ENCODE measurements around the gene HDAC10. TPM values are rescaled to one million over a fixed set of nuclear protein-coding genes. Genes with fewer than 3 reads are reported as not detected.

Gene HDAC10
- polyA plus RNA-seq, 1 of the 3 experiments (the other 2 are of a cell fraction), result 51.9 TPM

- TF ChIP-seq RAD21 (IDR thresholded peaks at IDR 0.05; ENCODE audit: low read length) (no peak), TAF1 (IDR thresholded peaks at IDR 0.05; ENCODE audit: borderline replicate concordance, low read depth, low read length) (no peak), USF1 (IDR thresholded peaks at IDR 0.05; ENCODE audit: borderline replicate concordance, low read depth) (no peak)
Measured at GRCh38 chr22:50278956-50279619, 28.0 kb upstream of the HDAC10 start (continued).

- Histone ChIP-seq H3K79me2 (ENCODE audit: insufficient read depth) (peaks cover 5% of the 10 kb centered on the region; the same call in 1 of the 2 replicates), H3K4me2 (no peak overlapping the region), H3K9me3 (no peaks in the 10 kb centered on the region), H4K20me1 (ENCODE audit: insufficient read depth) (peaks cover 20% of the 10 kb centered on the region; the same call in 1 of the 2 replicates), H3F3A (replicated peaks; ENCODE audit: insufficient read depth) (peaks cover 26% of the 10 kb centered on the region), H3K4me1 (ENCODE audit: control insufficient read depth in 1 of 2, insufficient read depth in 2 of 2, low read depth in 1 of 2, low read length in 1 of 2) (peaks cover 4 to 9% of the 10 kb centered on the region in 2 experiments; a peak in 2 of 4 replicates), H3K4me3 (ENCODE audit: low read depth in 2 of 2, low read length in 1 of 2) (no peak overlapping the region), H3K9ac (no peak overlapping the region), H3K36me3 (replicated peaks in 1 of 2; ENCODE audit: control insufficient read depth in 1 of 2, insufficient read depth in 2 of 2, low read length in 1 of 2) (peaks cover 29 to 82% of the 10 kb centered on the region in 2 experiments), H3K27me3 (ENCODE audit: insufficient read depth) (no peaks in the 10 kb centered on the region), H3K9me2 (no peaks in the 10 kb centered on the region), H3K27ac (ENCODE audit: low read depth in 2 of 2, low read length in 1 of 2) (no peak overlapping the region), H2AFZ (ENCODE audit: low read depth) (no peak overlapping the region)
- ChIA-PET CTCF (interaction anchor here (2.0 kb wide), 1 partner anchor 24 kb away, joined by 5 read pairs; no protein-coding TSS in a partner anchor), POLR2A (no interaction called here)
- TF ChIP-seq SIN3A (IDR thresholded peaks at IDR 0.05; ENCODE audit: borderline replicate concordance, low read depth, low read length) (no peak), FOXJ3 (CRISPR knock-in tag; IDR thresholded peaks at IDR 0.05) (no peak), RFX5 (IDR thresholded peaks at IDR 0.05; ENCODE audit: low read length) (no peak), RAD21 (IDR thresholded peaks at IDR 0.05; ENCODE audit: low read length) (no peak), USF1 (IDR thresholded peaks at IDR 0.05; ENCODE audit: borderline replicate concordance, low read depth) (no peak), JUND (IDR thresholded peaks at IDR 0.05) (no peak), TAF1 (IDR thresholded peaks at IDR 0.05; ENCODE audit: borderline replicate concordance, low read depth, low read length) (no peak), CHD2 (IDR thresholded peaks at IDR 0.05; ENCODE audit: low read length, partially characterized antibody) (no peak), MXI1 (IDR thresholded peaks at IDR 0.05; ENCODE audit: low read depth, low read length) (no peak), RCOR1 (IDR thresholded peaks at IDR 0.05; ENCODE audit: low read length) (no peak)
- WGBS (ENCODE audit: low lambda C conversion rate), result no CpG with 5 or more reads among the region's 21 CpGs
- DNase-seq, result no peak
Measured at GRCh38 chr22:50278461-50278860, 27.4 kb upstream of the HDAC10 start.

- DNase-seq, result no peak
- CTCF ChIA-PET, result no interaction called here
- TF ChIP-seq RCOR1 (IDR thresholded peaks at IDR 0.05; ENCODE audit: low read length) (no peak), RAD21 (IDR thresholded peaks at IDR 0.05; ENCODE audit: low read length) (no peak), TCF12 (IDR thresholded peaks at IDR 0.05) (no peak), SMC3 (IDR thresholded peaks at IDR 0.05; ENCODE audit: low read depth, low read length) (no peak), YY1 (IDR thresholded peaks at IDR 0.05; ENCODE audit: low read depth) (no peak), GABPA (IDR thresholded peaks at IDR 0.05; ENCODE audit: low read depth) (no peak)
- no peak overlapping the region for H3K4me3 ChIP-seq (ENCODE audit: low read depth in 2 of 2, low read length in 1 of 2)
- H3K27me3 ChIP-seq (ENCODE audit: insufficient read depth), result no peaks in the 10 kb centered on the region
- no peaks in the 10 kb centered on the region for H3K9me3 ChIP-seq
- POLR2A ChIA-PET, result no interaction called here
- H3K27ac ChIP-seq (ENCODE audit: low read depth in 2 of 2, low read length in 1 of 2), result no peak overlapping the region
- peaks cover 22% of the 10 kb centered on the region; the same call in 1 of the 2 replicates for H4K20me1 ChIP-seq (ENCODE audit: insufficient read depth)
- H2AFZ ChIP-seq (ENCODE audit: low read depth), result no peak overlapping the region
- H3K36me3 ChIP-seq (replicated peaks in 1 of 2; ENCODE audit: control insufficient read depth in 1 of 2, insufficient read depth in 2 of 2, low read length in 1 of 2), result peaks cover 27 to 77% of the 10 kb centered on the region in 2 experiments
- H3F3A ChIP-seq (replicated peaks; ENCODE audit: insufficient read depth), result peaks cover 29% of the 10 kb centered on the region
- H3K4me2 ChIP-seq, result no peak overlapping the region
- peaks cover 4 to 6% of the 10 kb centered on the region in 2 experiments; a peak in 2 of 4 replicates for H3K4me1 ChIP-seq (ENCODE audit: control insufficient read depth in 1 of 2, insufficient read depth in 2 of 2, low read depth in 1 of 2, low read length in 1 of 2)
- peaks cover 2% of the 10 kb centered on the region; the same call in 1 of the 2 replicates for H3K79me2 ChIP-seq (ENCODE audit: insufficient read depth)
- H3K9me2 ChIP-seq, result no peaks in the 10 kb centered on the region
- no peak overlapping the region for H3K9ac ChIP-seq
- 87% methylated on average over 10 of the region's 25 CpGs for WGBS (ENCODE audit: low lambda C conversion rate)
Measured at GRCh38 chr22:50277761-50278160, 26.7 kb upstream of the HDAC10 start.
